GM23248 (cell line): ENCODE data around the gene CDH22.

ENCODE experiments used
- EZH2 ChIP-seq: fragments of 200-600 bp; sonication (generic); IDR thresholded peaks from 2 replicates; pipeline ENCODE4 v1.6.1; 2018; ENCODE audit warnings: antibody characterized with exemption, mild to moderate bottlenecking; ENCODE audit not compliant: insufficient read depth, poor library complexity, severe bottlenecking
- EZH2phosphoT487 ChIP-seq: fragments of 200-600 bp; sonication (generic); IDR thresholded peaks from 2 replicates; pipeline ENCODE4 v1.6.1; 2018; ENCODE audit warnings: antibody characterized with exemption, moderate library complexity, mild to moderate bottlenecking, low read depth; ENCODE audit not compliant: insufficient read depth

- TF ChIP-seq EZH2: no peak
- no peak for TF ChIP-seq EZH2phosphoT487
Observed at GRCh38 chr20:46227272-46227767, 81.0 kb downstream of the CDH22 start.
